HG03521 (cell line): ENCODE measurements around the gene IFT20.
"Not testable (repeated sequence)": the region's sequence is repeated elsewhere in the genome, so short reads cannot be mapped to it uniquely, and the experiment has no call there.

Experiments used
- ATAC-seq: cut with Tn5 transposase; IDR thresholded peaks from one replicate; pipeline ENCODE4 v1.9.1; 2021; ENCODE audit warnings: mild to moderate bottlenecking, moderate library complexity; ENCODE audit not compliant: unreplicated experiment

Gene IFT20

GRCh38 chr17:28364665-28365363 lies 29.5 kb upstream of the IFT20 start, which contains the start of gene SEBOX:
Gene SEBOX, minus strand, starts transcription at chr17:28365199. Its CDS starts 48 bp downstream, at chr17:28365151.
- ATAC-seq = no peak

- no peak for ATAC-seq
Observed at GRCh38 chr17:28363776-28364650, 28.7 kb upstream of the IFT20 start.

GRCh38 chr17:28363186-28363585 lies 27.9 kb upstream of the IFT20 start:
- no peak for ATAC-seq

GRCh38 chr17:28357901-28358197 lies 22.6 kb upstream of the IFT20 start:
- no peak for ATAC-seq

GRCh38 chr17:28357061-28357900 lies 22.0 kb upstream of the IFT20 start, which contains the start of gene POLDIP2:
Gene POLDIP2, minus strand, starts transcription at chr17:28357527. Its CDS starts 79 bp downstream, at chr17:28357448.
- ATAC-seq = peak; percentile 97

GRCh38 chr17:28350271-28350670 lies 15.0 kb upstream of the IFT20 start:
- ATAC-seq = no peak

- ATAC-seq = no peak
Observed at GRCh38 chr17:28348979-28349378, 13.7 kb upstream of the IFT20 start.

GRCh38 chr17:28347261-28347891 lies 12.1 kb upstream of the IFT20 start:
- no peak for ATAC-seq

GRCh38 chr17:28346746-28347246 lies 11.5 kb upstream of the IFT20 start:
- ATAC-seq = no peak

GRCh38 chr17:28346199-28346580 lies 10.9 kb upstream of the IFT20 start:
- no peak for ATAC-seq

- ATAC-seq = no peak
Observed at GRCh38 chr17:28345419-28346198, 10.3 kb upstream of the IFT20 start.

GRCh38 chr17:28344435-28344901 lies 9.2 kb upstream of the IFT20 start:
- no peak for ATAC-seq

GRCh38 chr17:28344011-28344410 lies 8.7 kb upstream of the IFT20 start:
- no peak for ATAC-seq

- no peak for ATAC-seq
Observed at GRCh38 chr17:28343491-28343932, 8.2 kb upstream of the IFT20 start.

GRCh38 chr17:28342313-28342712 lies 7.0 kb upstream of the IFT20 start:
- no peak for ATAC-seq

GRCh38 chr17:28341516-28341915 lies 6.2 kb upstream of the IFT20 start:
- no peak for ATAC-seq

- ATAC-seq = no peak
Observed at GRCh38 chr17:28340374-28340773, 5.1 kb upstream of the IFT20 start.

GRCh38 chr17:28339431-28339830 lies 4.2 kb upstream of the IFT20 start:
- ATAC-seq = no peak

GRCh38 chr17:28338769-28339212 lies 3.5 kb upstream of the IFT20 start:
- not testable (repeated sequence) for ATAC-seq
